Islet precursor cell (in vitro differentiated cells): ENCODE data around the gene ZNF367.

Experiments used
- DNase-seq: peaks from one replicate; pipeline ENCODE4 v3.0.0-alpha.2; 2018

The ZNF367 gene

GRCh38 chr9:96436063-96436455, 17.9 kb upstream of the ZNF367 start:
- DNase-seq: no peak

- DNase-seq: no peak
Observed at GRCh38 chr9:96435345-96435744, 17.2 kb upstream of the ZNF367 start.

- no peak for DNase-seq
Observed at GRCh38 chr9:96430377-96430776, 12.2 kb upstream of the ZNF367 start.

GRCh38 chr9:96429732-96430131, 11.6 kb upstream of the ZNF367 start:
- no peak for DNase-seq

GRCh38 chr9:96425500-96426169, 7.5 kb upstream of the ZNF367 start:
- DNase-seq: no peak

- no peak for DNase-seq
Observed at GRCh38 chr9:96423985-96424336, 5.8 kb upstream of the ZNF367 start.

- DNase-seq: peak; percentile 58
Observed at GRCh38 chr9:96423322-96423984, 5.3 kb upstream of the ZNF367 start.

GRCh38 chr9:96420468-96421219, 2.5 kb upstream of the ZNF367 start:
- DNase-seq: peak; percentile 95

- DNase-seq: no peak
Observed at GRCh38 chr9:96419691-96419969, 1.5 kb upstream of the ZNF367 start.

GRCh38 chr9:96418920-96419690, 935 bp upstream of the ZNF367 start:
- peak; percentile 85 for DNase-seq

- DNase-seq: no peak
Observed at GRCh38 chr9:96417661-96418082, 498 bp downstream of the ZNF367 start.

GRCh38 chr9:96417051-96417586, 1.1 kb downstream of the ZNF367 start:
- DNase-seq: peak; percentile 90

GRCh38 chr9:96413302-96414221, 4.6 kb downstream of the ZNF367 start:
- no peak for DNase-seq

GRCh38 chr9:96412174-96412913, 5.8 kb downstream of the ZNF367 start:
- DNase-seq: no peak

- DNase-seq: no peak
Observed at GRCh38 chr9:96411129-96411838, 6.9 kb downstream of the ZNF367 start.

- no peak for DNase-seq
Observed at GRCh38 chr9:96408409-96409280, 9.5 kb downstream of the ZNF367 start.

- DNase-seq: no peak
Observed at GRCh38 chr9:96400132-96400910, 17.8 kb downstream of the ZNF367 start.

GRCh38 chr9:96399325-96399633, 18.9 kb downstream of the ZNF367 start:
- DNase-seq: no peak
